Measurements from ENCODE around the gene PARS2. TPM values are rescaled to one million over a fixed set of nuclear protein-coding genes. Genes with fewer than 3 reads are reported as not detected.

Gene PARS2
- total RNA-seq, 1 donor from 2014 or later = 7.7 TPM

DNA sequence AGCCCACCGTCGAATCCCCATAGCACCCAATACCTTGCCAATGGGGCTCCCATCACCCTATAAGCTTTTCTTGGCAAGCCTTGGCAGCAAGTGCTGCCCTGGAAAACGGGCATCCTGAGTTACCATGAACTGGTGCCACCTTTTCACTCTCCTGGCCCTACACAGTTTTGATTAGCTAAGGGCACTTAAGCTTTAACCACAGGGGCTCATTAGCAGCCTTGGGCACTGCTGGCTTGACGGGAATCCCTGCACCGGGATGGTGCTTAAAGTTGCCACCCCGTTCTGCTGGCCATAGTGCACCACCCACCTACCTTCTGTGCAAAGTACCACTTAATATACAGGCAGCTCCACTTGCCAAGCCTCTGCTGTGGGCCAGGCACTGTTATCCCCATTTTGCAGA is 13.7 kb downstream of the PARS2 start:
- no peak overlapping the region for H3K4me3 Mint-ChIP-seq
- H3K27me3 Mint-ChIP-seq (ENCODE audit: low read depth) = peaks cover 2% of the 10 kb centered on the region
- no peaks in the 10 kb centered on the region for H3K4me1 Mint-ChIP-seq
- peaks cover 2% of the 10 kb centered on the region for H3K36me3 Mint-ChIP-seq
- no peak overlapping the region for H3K27ac Mint-ChIP-seq
- H3K9me3 Mint-ChIP-seq = no peaks in the 10 kb centered on the region
- no peak for DNase-seq (ENCODE audit: low spot score in 2 of 2, unreplicated experiment in 2 of 2)
- TF ChIP-seq, protein P1, sequence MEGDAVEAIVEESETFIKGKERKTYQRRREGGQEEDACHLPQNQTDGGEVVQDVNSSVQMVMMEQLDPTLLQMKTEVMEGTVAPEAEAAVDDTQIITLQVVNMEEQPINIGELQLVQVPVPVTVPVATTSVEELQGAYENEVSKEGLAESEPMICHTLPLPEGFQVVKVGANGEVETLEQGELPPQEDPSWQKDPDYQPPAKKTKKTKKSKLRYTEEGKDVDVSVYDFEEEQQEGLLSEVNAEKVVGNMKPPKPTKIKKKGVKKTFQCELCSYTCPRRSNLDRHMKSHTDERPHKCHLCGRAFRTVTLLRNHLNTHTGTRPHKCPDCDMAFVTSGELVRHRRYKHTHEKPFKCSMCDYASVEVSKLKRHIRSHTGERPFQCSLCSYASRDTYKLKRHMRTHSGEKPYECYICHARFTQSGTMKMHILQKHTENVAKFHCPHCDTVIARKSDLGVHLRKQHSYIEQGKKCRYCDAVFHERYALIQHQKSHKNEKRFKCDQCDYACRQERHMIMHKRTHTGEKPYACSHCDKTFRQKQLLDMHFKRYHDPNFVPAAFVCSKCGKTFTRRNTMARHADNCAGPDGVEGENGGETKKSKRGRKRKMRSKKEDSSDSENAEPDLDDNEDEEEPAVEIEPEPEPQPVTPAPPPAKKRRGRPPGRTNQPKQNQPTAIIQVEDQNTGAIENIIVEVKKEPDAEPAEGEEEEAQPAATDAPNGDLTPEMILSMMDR (IDR thresholded peaks at IDR 0.05; ENCODE audit: unreplicated experiment) = no peak

DNA sequence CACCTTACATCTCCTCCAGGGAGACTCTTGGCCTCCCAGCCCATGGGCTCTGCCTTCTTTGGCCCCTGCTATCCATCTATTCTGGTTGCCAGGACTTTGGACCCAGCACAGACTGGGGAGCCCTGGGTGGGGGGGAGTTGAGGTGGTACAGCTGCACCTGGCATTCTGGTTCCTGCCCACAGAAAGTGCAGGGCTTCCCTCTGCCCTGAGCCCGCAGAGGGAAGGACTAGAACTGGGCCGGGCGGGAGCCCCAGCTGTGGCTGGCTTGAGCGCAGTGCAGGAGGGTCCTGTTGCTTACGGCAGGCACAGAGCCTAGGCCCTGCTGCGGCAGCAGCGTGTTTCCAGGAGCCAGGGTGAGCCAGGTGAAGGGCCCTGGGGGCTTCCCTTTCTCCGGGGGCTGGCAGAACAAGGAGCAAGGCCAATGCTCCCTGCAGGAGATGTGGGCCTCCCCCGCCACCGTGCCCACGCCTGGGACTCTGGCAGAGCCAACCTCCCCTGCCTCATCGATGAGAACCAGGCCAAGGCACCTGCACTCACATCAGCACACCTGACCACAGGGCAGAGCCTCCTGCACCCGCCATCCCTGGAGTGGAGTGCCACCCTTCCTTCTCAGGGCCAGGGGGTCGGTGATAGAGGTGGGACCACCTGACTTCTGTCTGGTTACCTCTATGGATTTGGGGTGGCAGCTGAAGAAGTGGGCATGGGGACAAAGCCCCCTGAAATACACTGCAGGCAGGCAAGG is 16.1 kb downstream of the PARS2 start:
- peaks cover 2% of the 10 kb centered on the region for H3K27me3 Mint-ChIP-seq (ENCODE audit: low read depth)
- H3K9me3 Mint-ChIP-seq = no peaks in the 10 kb centered on the region
- no peaks in the 10 kb centered on the region for H3K4me1 Mint-ChIP-seq

DNA sequence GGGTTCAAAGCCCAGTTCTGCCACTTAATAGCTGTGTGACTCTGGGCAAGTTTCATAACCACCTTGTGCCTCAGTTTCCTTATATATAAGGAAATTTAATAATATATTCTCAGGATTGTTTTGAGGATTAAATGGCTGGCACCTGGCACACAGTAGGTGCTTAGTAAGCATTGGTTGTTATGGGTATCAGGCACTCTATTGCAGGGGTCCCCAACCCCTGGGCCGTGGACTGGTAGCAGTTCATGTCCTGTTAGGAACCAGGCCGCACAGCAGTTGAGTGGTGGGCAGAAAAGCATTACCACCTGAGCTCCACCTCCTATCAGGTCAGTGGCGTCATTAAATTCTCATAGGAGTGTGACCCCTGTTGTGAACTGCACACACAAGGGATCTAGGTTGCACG is 18.5 kb downstream of the PARS2 start:
- H3K27me3 Mint-ChIP-seq (ENCODE audit: low read depth) = peaks cover 2% of the 10 kb centered on the region
- H3K36me3 Mint-ChIP-seq = peaks cover 16% of the 10 kb centered on the region
- DNase-seq (ENCODE audit: low spot score in 2 of 2, unreplicated experiment in 2 of 2) = no peak
- H3K27ac Mint-ChIP-seq = no peak overlapping the region
- H3K4me1 Mint-ChIP-seq = no peaks in the 10 kb centered on the region
- no peaks in the 10 kb centered on the region for H3K9me3 Mint-ChIP-seq
- TF ChIP-seq, protein P1 (IDR thresholded peaks at IDR 0.05; ENCODE audit: unreplicated experiment) = no peak
- no peak overlapping the region for H3K4me3 Mint-ChIP-seq

More for the DNA sequence above, 16.1 kb downstream of the PARS2 start:
- DNase-seq (ENCODE audit: low spot score in 2 of 2, unreplicated experiment in 2 of 2) = no peak
- no peak overlapping the region for H3K27ac Mint-ChIP-seq
- TF ChIP-seq, protein P1 (IDR thresholded peaks at IDR 0.05; ENCODE audit: unreplicated experiment) = no peak
- H3K36me3 Mint-ChIP-seq = peaks cover 6% of the 10 kb centered on the region
- H3K4me3 Mint-ChIP-seq = no peak overlapping the region

DNA sequence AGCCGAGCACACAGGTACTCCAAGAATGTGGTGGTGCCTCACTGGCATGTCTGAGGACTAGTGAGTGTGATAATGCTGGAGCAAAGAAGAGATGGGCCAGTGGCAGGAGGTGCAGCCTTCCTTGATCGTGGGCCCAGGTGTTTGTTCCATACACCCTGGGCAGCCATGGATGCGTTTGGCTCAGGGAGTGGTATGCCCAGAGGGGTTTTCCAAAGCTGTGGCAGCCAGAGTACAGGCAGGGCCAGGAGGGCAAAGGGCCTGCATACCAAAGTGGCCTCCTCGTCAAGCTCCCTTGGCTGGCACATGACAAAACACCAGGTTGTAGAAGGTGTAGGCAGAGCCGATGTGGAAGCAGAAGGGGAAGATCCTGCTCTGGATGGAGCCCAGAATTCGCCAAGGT is 19.0 kb downstream of the PARS2 start:
- TF ChIP-seq, protein P1 (IDR thresholded peaks at IDR 0.05; ENCODE audit: unreplicated experiment) = no peak
- no peak overlapping the region for H3K27ac Mint-ChIP-seq
- peaks cover 17% of the 10 kb centered on the region for H3K36me3 Mint-ChIP-seq
- H3K27me3 Mint-ChIP-seq (ENCODE audit: low read depth) = peaks cover 2% of the 10 kb centered on the region
- H3K9me3 Mint-ChIP-seq = no peaks in the 10 kb centered on the region
- no peak for DNase-seq (ENCODE audit: low spot score in 2 of 2, unreplicated experiment in 2 of 2)
- H3K4me1 Mint-ChIP-seq = no peaks in the 10 kb centered on the region
- no peak overlapping the region for H3K4me3 Mint-ChIP-seq

DNA sequence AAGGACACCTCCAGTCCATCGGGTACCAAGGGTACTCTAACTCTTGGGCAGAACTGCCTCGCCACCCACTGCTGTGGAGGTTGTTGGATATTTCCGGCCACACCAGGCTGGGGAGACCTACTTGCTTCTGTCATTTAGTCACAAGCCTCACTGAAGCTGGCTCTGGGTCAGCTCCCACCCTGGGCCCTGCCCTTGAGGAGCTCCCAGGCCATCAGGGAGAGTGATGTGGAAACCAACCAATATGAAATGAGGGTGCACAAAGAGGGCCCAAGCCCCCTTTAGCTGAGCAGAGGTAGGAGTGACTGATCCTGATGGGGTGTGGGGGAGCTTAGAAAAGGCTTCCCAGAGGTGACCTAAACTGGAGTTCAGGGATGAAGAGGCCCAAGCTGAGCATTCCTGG is 19.6 kb downstream of the PARS2 start:
- no peaks in the 10 kb centered on the region for H3K9me3 Mint-ChIP-seq
- H3K4me3 Mint-ChIP-seq = no peak overlapping the region
- H3K27ac Mint-ChIP-seq = no peak overlapping the region
- TF ChIP-seq, protein P1 (IDR thresholded peaks at IDR 0.05; ENCODE audit: unreplicated experiment) = no peak
- H3K27me3 Mint-ChIP-seq (ENCODE audit: low read depth) = peaks cover under 1% of the 10 kb centered on the region
- peaks cover 21% of the 10 kb centered on the region for H3K36me3 Mint-ChIP-seq
- DNase-seq (ENCODE audit: low spot score in 2 of 2, unreplicated experiment in 2 of 2) = no peak
- H3K4me1 Mint-ChIP-seq = no peaks in the 10 kb centered on the region

All from mesothelial cell of epicardium (in vitro differentiated cells).